Measurements from ENCODE around the gene TSACC.

Gene TSACC

DNA sequence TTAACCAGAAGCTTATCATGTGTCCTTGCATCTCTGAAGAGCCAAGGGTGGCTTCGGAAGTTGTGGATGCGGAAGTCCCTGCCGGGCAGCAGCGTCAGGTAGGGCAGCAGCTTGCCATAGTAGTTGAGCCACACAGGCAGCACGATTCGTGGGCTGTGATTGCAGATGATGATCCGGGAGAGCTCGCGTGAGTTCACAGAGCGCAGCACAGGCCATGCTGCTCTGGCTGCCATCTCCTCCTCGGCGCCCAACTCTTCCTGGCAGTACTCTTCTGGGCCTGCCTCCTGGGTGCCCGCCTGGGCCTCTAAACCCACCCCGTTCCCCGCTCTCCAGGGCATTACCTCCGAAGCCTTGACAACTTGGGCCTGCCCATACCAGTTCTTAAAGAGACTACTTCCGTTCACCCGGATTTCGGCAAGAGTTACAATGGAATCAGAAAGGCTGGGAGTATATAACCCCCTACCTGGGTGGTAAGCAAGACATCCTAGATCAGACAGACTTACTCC lies 39.4 kb upstream of the TSACC start, which contains the start of gene VHLL:
TSS of gene VHLL (minus strand) at position 456 of the 506 bp plus-strand sequence. CDS start at position 338, 118 bp downstream.
- no peak for TF ChIP-seq CTCF (IDR thresholded peaks at IDR 0.05; ENCODE audit: low read depth, low read length)
- no peak within 1 kb of the TSS for H3K4me3 ChIP-seq (ENCODE audit: low read depth, low read length)
- no peak for DNase-seq (ENCODE audit: low read depth, low spot score)
- in situ Hi-C loops (cut with HindIII; ENCODE audit: low sequenced_read_pairs): no loop called here

- no peak for DNase-seq (ENCODE audit: low read depth, low spot score)
- no peak overlapping the region for H3K4me3 ChIP-seq (ENCODE audit: low read depth, low read length)
- TF ChIP-seq CTCF (IDR thresholded peaks at IDR 0.05; ENCODE audit: low read depth, low read length): no peak
- in situ Hi-C loops (cut with HindIII; ENCODE audit: low sequenced_read_pairs): no loop called here
These were observed 35.1 kb upstream of the TSACC start for GRCh38 chr1:156303241-156303640.

DNA sequence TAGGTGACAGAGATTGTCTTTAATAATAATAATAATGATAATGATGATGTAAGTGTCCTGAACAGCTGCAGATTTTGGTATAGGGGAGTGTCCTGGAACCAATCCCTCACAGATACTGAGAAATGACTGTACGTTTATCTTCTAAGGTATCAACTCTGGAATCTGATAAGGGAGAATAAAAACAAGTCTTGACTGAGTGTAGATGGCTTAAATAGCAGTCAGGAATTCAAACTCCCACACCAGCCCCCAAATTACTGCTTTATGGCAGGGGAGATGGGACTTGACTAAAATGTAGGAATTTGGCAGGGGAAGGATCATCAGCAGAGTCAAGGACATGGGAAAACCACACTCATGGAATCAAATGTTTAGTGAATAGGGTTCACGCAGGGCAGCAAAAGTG lies 33.1 kb upstream of the TSACC start:
- in situ Hi-C loops (cut with HindIII; ENCODE audit: low sequenced_read_pairs): no loop called here
- no peak for TF ChIP-seq CTCF (IDR thresholded peaks at IDR 0.05; ENCODE audit: low read depth, low read length)
- no peak overlapping the region for H3K4me3 ChIP-seq (ENCODE audit: low read depth, low read length)
- DNase-seq (ENCODE audit: low read depth, low spot score): no peak

GRCh38 chr1:156308078-156308477 lies 30.2 kb upstream of the TSACC start:
- in situ Hi-C loops (cut with HindIII; ENCODE audit: low sequenced_read_pairs): no loop called here
- DNase-seq (ENCODE audit: low read depth, low spot score): peak; percentile 41
- TF ChIP-seq CTCF (IDR thresholded peaks at IDR 0.05; ENCODE audit: low read depth, low read length): no peak
- H3K4me3 ChIP-seq (ENCODE audit: low read depth, low read length): no peak overlapping the region

GRCh38 chr1:156310962-156311361 lies 27.4 kb upstream of the TSACC start:
- DNase-seq (ENCODE audit: low read depth, low spot score): peak; percentile 36
- in situ Hi-C loops (cut with HindIII; ENCODE audit: low sequenced_read_pairs): no loop called here
- no peak for TF ChIP-seq CTCF (IDR thresholded peaks at IDR 0.05; ENCODE audit: low read depth, low read length)
- H3K4me3 ChIP-seq (ENCODE audit: low read depth, low read length): no peak overlapping the region

DNA sequence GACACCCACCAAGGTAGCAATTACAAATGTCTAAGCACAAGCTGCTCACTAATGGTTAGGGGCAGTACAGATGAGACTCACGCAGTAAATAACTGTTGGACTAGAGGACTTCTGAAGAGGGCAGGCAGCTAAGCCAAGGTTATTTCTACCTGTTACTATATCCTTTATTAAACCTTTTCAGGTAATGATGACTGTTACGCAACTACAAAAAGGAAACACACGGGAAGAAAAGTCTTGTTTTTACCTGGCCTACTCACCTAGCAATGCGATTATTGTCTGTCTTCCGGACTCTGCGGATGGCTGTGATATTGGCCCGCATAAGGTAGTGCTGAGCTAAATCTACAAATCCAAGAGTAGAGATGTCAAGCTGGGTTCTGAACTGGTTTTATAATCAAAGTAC lies 21.4 kb upstream of the TSACC start:
- in situ Hi-C loops (cut with HindIII; ENCODE audit: low sequenced_read_pairs): no loop called here
- DNase-seq (ENCODE audit: low read depth, low spot score): no peak
- TF ChIP-seq CTCF (IDR thresholded peaks at IDR 0.05; ENCODE audit: low read depth, low read length): no peak
- no peak overlapping the region for H3K4me3 ChIP-seq (ENCODE audit: low read depth, low read length)

DNA sequence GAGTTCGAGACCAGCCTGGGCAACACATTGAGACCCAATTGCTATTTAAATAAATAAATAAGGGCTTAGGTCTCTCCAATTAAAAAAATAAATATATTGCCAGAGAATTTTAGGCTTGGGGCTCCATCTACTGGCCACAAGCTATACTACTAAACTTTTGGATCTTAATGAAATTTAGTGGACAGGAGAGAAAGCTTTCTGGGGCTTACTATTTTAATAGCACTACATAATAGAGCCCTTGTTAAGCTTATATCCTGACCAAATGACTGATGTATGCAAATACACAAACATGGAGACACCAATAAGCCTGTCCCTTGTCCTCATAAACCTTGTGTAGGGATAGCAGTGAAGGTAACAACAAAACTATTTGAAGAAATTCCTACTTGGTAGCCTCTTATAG lies 18.7 kb upstream of the TSACC start:
- in situ Hi-C loops (cut with HindIII; ENCODE audit: low sequenced_read_pairs): no loop called here
- peak; percentile 60 for TF ChIP-seq CTCF (IDR thresholded peaks at IDR 0.05; ENCODE audit: low read depth, low read length)
- no peak overlapping the region for H3K4me3 ChIP-seq (ENCODE audit: low read depth, low read length)
- DNase-seq (ENCODE audit: low read depth, low spot score): peak; percentile 36
